NT2/D1 (cell line): Measurements from ENCODE around the gene FBRSL1.

Source experiments
- SUZ12 ChIP-seq: IDR thresholded peaks from 2 replicates; pipeline ENCODE4 v1.6.1; 2011; ENCODE audit not compliant: insufficient read length, insufficient read depth; ENCODE audit errors: extremely low read depth
- YY1 ChIP-seq: IDR thresholded peaks from 2 replicates; pipeline ENCODE4 v1.6.1; 2011; ENCODE audit not compliant: insufficient read length, insufficient read depth
- ZNF274 ChIP-seq: IDR thresholded peaks from 2 replicates; pipeline ENCODE4 v1.6.1; 2011; ENCODE audit warnings: mild to moderate bottlenecking, low read depth, low read length

DNA sequence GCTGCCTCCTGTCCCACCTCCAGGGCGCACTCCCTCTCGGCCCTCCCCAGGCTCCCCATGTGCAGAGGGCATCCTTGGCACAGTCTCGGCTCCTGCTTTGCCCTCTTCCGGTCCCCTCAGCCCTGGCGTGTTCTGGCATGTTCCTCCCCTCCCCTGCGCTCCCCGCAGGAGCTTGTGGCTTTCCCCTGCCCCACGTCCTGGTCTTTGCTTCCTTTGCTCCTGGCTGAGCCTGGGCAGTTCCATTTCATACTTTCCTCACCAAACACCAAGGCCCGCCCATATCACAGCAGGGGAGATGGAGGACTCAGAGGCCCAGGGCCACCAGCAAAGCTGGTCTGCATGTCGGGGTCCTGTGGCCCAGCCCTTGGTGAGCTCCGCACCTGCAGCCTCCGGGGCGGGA is 56.0 kb downstream of the FBRSL1 start:
- TF ChIP-seq ZNF274: no peak
- TF ChIP-seq YY1: no peak
- TF ChIP-seq SUZ12: no peak
